GM12892 (cell line): Measurements from ENCODE around the gene RPA3.

ENCODE experiments used
- DNase-seq: peaks from one replicate; pipeline ENCODE4 v3.0.0; 2011; ENCODE audit not compliant: insufficient read length
- FAIRE-seq: peaks from 2 replicates; lab custom pipeline; 2011; peaks lifted over from hg19 to GRCh38; lab: Jason Lieb, UNC
- POLR2A ChIP-seq: IDR thresholded peaks from 2 replicates; pipeline ENCODE4 v1.6.1; 2011; ENCODE audit warnings: low read depth, low read length, control low read depth
- POLR2AphosphoS5 ChIP-seq: IDR thresholded peaks from 2 replicates; pipeline ENCODE4 v1.6.1; 2011; ENCODE audit warnings: low read depth, low read length, control low read depth
- TAF1 ChIP-seq: IDR thresholded peaks from 2 replicates; pipeline ENCODE4 v1.6.1; 2011; ENCODE audit warnings: low read depth, mild to moderate bottlenecking, control low read depth, low read length, borderline replicate concordance

The RPA3 gene

DNA sequence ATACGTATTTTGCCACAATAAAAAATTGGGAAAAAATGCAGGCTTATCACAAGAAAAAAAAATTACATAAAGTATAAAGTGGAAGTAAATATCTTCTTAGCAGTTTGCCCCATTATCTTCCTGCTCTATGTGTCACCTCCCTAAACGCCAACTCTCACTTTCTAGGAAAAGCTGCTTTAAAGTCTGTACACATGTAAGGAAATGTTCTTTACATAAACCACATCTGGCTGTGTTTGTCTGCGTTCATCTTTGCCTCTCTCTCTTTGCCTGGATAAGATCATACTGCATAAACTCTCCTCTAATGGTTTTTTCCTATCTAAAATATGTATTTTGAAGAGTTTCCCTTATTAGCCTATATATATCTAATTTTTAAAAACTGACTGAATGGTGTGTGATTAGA lies 100.9 kb downstream of the RPA3 start:
- no peak for FAIRE-seq
- no peak for TF ChIP-seq POLR2AphosphoS5
- no peak for TF ChIP-seq POLR2A
- TF ChIP-seq TAF1, result no peak

DNA sequence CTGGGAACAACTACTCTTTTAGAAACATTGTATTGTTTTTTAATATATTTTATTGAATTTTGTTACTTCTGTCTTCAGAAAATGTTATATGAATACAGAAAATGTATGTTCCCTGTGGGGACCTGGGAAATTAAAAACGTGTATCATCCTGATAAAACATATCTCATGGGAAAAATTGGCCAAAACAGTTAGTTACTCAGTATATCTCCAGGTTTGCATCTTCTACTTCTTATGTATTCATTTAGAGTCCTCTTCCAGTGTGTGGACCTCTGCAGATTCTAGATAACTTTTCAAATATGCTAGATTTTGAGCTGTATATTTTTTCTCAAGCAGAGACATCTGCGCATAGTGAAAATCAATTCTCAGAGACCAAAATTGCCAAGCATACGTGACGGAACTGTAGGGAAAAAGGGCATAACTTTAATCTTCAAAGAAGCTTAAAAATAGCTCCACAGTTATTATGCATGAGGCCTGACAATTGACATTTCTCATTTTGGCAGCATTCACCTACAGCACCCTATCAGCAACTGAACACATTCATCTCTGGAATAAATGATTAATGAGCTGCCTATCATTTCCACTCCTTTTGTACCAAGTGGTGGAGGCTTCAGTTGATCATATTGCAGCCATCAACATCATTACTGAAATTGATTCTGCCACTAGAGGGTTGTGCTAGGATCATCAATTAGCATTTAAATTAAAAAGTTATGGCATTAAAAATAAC lies 104.2 kb downstream of the RPA3 start:
- TF ChIP-seq TAF1 (no peak), POLR2AphosphoS5 (no peak), POLR2A (no peak)
- FAIRE-seq (no peak), DNase-seq (no peak)

More for the DNA sequence above, 100.9 kb downstream of the RPA3 start:
- DNase-seq, result no peak

DNA sequence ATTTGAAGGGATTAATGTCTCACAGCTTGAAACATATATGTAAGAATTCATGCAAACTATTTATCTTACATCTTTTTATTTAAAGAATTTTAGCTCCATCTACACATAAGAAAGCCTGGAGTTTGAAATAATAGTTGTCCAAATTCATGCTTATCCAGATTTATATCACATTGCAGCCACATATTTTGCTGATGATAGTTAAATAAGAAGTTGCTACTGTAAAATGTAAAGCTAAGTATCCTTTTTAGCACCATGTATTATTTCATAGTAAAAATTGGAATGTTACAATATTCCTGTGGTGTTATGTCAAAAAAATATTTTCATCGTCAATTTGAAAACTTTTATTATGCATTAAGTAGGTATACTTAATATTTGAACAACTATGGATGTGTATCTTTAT lies 105.2 kb downstream of the RPA3 start:
- no peak for TF ChIP-seq TAF1
- TF ChIP-seq POLR2AphosphoS5, result no peak
- no peak for TF ChIP-seq POLR2A
- FAIRE-seq (no peak), DNase-seq (no peak)

DNA sequence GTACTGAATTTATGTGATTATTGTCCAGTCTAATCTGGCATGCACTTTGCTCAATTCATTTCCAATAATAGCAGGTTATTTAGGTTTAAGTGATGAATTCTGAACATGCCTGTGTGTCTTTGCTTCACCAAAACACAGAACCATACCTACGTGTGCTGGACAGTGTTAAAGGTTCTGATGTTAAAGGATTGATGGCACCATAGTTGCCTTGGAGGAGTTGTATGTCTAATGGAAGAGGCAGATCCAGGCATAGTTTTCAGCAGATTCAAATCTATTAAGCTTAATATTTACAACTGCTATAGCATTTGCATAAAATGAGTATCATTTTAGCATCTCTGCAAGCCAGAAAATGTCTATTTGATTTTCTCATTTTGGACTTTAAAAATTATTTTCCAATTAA lies 105.9 kb downstream of the RPA3 start:
- no peak for TF ChIP-seq POLR2A
- TF ChIP-seq POLR2AphosphoS5, result no peak
- TF ChIP-seq TAF1, result no peak
- FAIRE-seq (no peak), DNase-seq (no peak)

DNA sequence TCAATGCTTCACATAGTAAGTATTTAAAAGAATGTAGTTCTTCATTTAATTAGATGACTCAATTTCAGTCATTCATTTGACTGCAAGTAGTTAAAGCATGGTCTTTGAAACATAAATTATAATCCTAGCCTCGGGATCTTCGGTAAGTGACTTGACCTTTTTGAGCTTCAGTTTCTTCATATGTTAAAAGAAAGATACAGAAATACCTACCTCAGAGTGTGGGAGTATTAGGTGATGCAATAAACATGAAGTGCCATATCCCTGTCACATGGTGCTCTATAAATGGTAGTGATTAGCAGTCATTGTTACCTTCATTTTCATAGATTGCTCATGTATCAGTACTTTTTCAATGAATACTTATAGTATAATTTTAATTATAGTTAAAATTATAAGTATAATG lies 109.1 kb downstream of the RPA3 start:
- no peak for FAIRE-seq
- DNase-seq, result no peak
- TF ChIP-seq TAF1, result no peak
- no peak for TF ChIP-seq POLR2A
- TF ChIP-seq POLR2AphosphoS5, result no peak

DNA sequence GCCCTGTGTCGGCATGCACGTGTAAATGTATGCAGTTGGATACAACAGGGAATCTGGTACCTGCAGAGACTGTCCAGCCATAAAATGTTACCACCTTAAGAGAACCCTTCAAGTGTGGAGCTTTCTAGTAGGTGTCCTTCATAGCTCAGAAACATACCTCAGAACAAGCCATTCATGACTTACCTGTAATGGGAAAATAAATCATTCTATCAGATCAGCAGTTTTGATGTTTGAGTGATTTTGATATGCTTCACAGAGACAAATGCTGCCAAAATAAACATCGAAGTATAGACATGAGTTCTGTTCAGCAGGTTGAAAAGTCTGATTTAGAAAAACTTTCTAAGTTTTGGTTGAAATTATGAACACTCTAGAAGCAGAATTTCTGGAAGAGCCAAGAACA lies 111.4 kb downstream of the RPA3 start:
- no peak for FAIRE-seq
- TF ChIP-seq POLR2AphosphoS5 (no peak), TAF1 (no peak), POLR2A (no peak)
- DNase-seq, result no peak

DNA sequence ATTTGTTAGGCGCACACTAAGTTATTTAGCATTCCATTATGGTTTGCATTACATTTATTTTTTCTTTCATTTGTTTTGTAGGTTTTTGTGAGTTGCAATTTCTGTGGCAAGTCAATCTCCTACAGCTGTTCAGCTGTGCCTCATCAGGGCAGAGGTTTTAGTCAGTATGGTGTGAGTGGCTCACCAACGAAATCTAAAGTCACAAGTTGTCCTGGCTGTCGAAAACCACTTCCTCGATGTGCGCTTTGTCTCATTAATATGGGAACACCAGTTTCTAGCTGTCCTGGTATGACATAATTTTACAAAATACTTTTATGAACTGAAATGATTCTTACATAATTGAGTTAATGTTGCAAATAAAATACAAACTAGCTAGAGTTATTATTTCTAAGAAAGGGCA lies 122.2 kb downstream of the RPA3 start:
- FAIRE-seq (no peak), DNase-seq (no peak)
- TF ChIP-seq POLR2A (no peak), POLR2AphosphoS5 (no peak), TAF1 (no peak)

DNA sequence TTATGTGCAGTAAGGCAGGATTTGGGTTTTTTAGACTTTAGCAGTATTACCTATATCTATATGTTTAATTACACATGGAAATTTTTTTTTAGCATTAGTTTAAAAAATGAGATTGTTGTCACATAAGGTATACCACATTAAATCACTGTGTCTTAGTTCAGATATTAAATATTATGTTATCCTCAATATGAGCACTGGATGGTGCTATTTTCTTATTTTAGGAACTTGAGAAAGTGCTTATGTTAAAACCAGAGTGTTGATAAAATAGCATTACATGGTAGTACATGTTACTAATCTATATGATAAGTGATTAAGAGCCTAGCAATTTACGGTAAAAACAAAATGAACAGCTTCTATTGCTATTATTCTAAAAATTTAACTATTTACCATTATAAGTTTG lies 123.0 kb downstream of the RPA3 start:
- FAIRE-seq (no peak), DNase-seq (no peak)
- TF ChIP-seq POLR2A, result no peak
- no peak for TF ChIP-seq TAF1
- no peak for TF ChIP-seq POLR2AphosphoS5
